HEK293 (cell line): Measurements from ENCODE around the gene DLG1.

Source experiments
- CTCF ChIP-seq: fragments of 450-650 bp; formaldehyde crosslinking; IDR thresholded peaks from 2 replicates; pipeline ENCODE4 v1.5.1; 2016; ENCODE audit warnings: missing biosample characterization, missing genetic modification characterization
- SP7 ChIP-seq: fragments of 450-650 bp; formaldehyde crosslinking; IDR thresholded peaks from 2 replicates; pipeline ENCODE4 v1.5.1; 2016; ENCODE audit warnings: missing biosample characterization, missing genetic modification characterization
- TRIM28 ChIP-seq: IDR thresholded peaks from 2 replicates; pipeline ENCODE4 v1.6.1; 2011; ENCODE audit warnings: low read length, control low read depth, borderline replicate concordance
- YY1 ChIP-seq: fragments of 450-650 bp; formaldehyde crosslinking; IDR thresholded peaks from 2 replicates; pipeline ENCODE4 v1.5.1; 2018; ENCODE audit warnings: missing biosample characterization, missing genetic modification characterization
- ZNF148 ChIP-seq: fragments of 450-650 bp; formaldehyde crosslinking; IDR thresholded peaks from 2 replicates; pipeline ENCODE4 v1.5.0; 2017; ENCODE audit warnings: missing biosample characterization, missing genetic modification characterization, borderline replicate concordance
- ZNF670 ChIP-seq: fragments of 450-650 bp; formaldehyde crosslinking; IDR thresholded peaks from 2 replicates; pipeline ENCODE4 v1.5.1; 2016; ENCODE audit warnings: missing biosample characterization, missing genetic modification characterization, low read depth
- ZNF747 ChIP-seq: fragments of 450-650 bp; formaldehyde crosslinking; IDR thresholded peaks from 2 replicates; pipeline ENCODE4 v1.5.1; 2016; ENCODE audit warnings: missing biosample characterization, missing genetic modification characterization

DNA sequence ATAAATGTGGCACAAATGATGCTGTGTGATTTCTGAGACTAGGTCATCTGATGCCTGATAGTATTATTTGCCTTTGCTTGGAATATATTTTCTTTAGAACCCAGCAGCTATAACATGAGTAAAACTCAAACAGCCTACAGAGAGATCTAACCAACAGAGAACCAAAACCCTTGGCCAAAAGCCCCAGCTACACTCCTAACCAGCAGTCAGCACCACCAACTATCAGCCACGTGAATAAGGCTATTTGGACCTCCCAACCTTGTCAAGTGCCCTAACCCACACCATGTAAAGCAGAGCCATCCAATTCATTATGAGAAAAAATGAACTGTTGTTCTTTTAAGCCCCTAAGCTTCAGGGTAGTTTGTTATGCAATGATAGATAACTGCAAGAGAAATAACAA lies 154.2 kb downstream of the DLG1 start:
- TF ChIP-seq SP7 (no peak), ZNF747 (no peak), CTCF (tag by site-specific recombination) (no peak), TRIM28 (no peak), YY1 (no peak), ZNF148 (tag by site-specific recombination) (no peak), ZNF670 (no peak)
